ENCODE results near the gene KLF16. TPM values are rescaled to one million over a fixed set of nuclear protein-coding genes. Genes with fewer than 3 reads are reported as not detected.

Gene KLF16
- total and polyA plus RNA-seq, 11 donors, result 2.9 to 19.7 (median 9.2) TPM

GRCh38 chr19:1827566-1828278, 35.7 kb downstream of the KLF16 start:
- Histone ChIP-seq H3K9me3 (no peaks in the 10 kb centered on the region), H3K36me3 (peaks cover 0 to 64% (median 41%) of the 10 kb centered on the region in 9 donors), H3K4me3 (no peak overlapping the region), H3K27me3 (no peaks in the 10 kb centered on the region), H3K4me1 (peaks cover 0 to 14% (median 4%) of the 10 kb centered on the region in 12 donors), H3K27ac (no peak overlapping the region)
- intact Hi-C loops (cut with DNase I), result loop anchor here in 4 of 10 donors (5.0 to 10.0 kb wide), 4 partner anchors 40 to 283 kb away; no protein-coding TSS in a partner anchor
- 88 to 95% (median 93%) methylated on average over 29 to 41 of the region's 41 CpGs for WGBS, 4 donors
- no peak for TF ChIP-seq CTCF (IDR thresholded peaks at IDR 0.05)
- TF ChIP-seq POLR2A (IDR thresholded peaks at IDR 0.05), result no peak
- no peak for DNase-seq
- peak in 1 of 4 donors; percentile 5 for ATAC-seq

GRCh38 chr19:1826557-1827521, 36.5 kb downstream of the KLF16 start:
- Histone ChIP-seq H3K36me3 (peaks cover 0 to 73% (median 50%) of the 10 kb centered on the region in 9 donors), H3K9me3 (no peaks in the 10 kb centered on the region), H3K27me3 (no peaks in the 10 kb centered on the region), H3K4me3 (no peak overlapping the region), H3K4me1 (peaks cover 0 to 14% (median 4%) of the 10 kb centered on the region in 12 donors), H3K27ac (no peak overlapping the region)
- ATAC-seq (peak in 1 of 4 donors; percentile 2), DNase-seq (no peak)
- intact Hi-C loops (cut with DNase I), result loop anchor here in 4 of 10 donors (5.0 to 10.0 kb wide), 4 partner anchors 40 to 282 kb away; no protein-coding TSS in a partner anchor
- WGBS, 4 donors, result 69 to 73% (median 71%) methylated on average over 38 to 63 of the region's 63 CpGs
- TF ChIP-seq POLR2A (IDR thresholded peaks at IDR 0.05) (no peak), CTCF (IDR thresholded peaks at IDR 0.05) (no peak)

GRCh38 chr19:1825909-1826556, 37.3 kb downstream of the KLF16 start:
- DNase-seq (peak; percentile 69 to 87 (median 76)), ATAC-seq (peak; percentile 38 to 82 (median 76))
- Histone ChIP-seq H3K4me1 (peaks cover 0 to 14% (median 4%) of the 10 kb centered on the region in 12 donors), H3K27ac (no peak overlapping the region), H3K36me3 (peaks cover 0 to 81% (median 56%) of the 10 kb centered on the region in 9 donors), H3K4me3 (no peak overlapping the region), H3K9me3 (no peaks in the 10 kb centered on the region), H3K27me3 (no peaks in the 10 kb centered on the region)
- 39 to 43% (median 41%) methylated on average over 15 of the region's 15 CpGs for WGBS, 4 donors
- TF ChIP-seq POLR2A (IDR thresholded peaks at IDR 0.05) (no peak), CTCF (IDR thresholded peaks at IDR 0.05) (peak; percentile 81 to 88 (median 85))
- intact Hi-C loops (cut with DNase I), result loop anchor here in 4 of 10 donors (5.0 to 10.0 kb wide), 4 partner anchors 39 to 281 kb away; no protein-coding TSS in a partner anchor
